ENCODE measurements around the gene IL22.
"Not testable (repeated sequence)": the region's sequence is repeated elsewhere in the genome, so short reads cannot be mapped to it uniquely, and the experiment has no call there.

Gene IL22

DNA sequence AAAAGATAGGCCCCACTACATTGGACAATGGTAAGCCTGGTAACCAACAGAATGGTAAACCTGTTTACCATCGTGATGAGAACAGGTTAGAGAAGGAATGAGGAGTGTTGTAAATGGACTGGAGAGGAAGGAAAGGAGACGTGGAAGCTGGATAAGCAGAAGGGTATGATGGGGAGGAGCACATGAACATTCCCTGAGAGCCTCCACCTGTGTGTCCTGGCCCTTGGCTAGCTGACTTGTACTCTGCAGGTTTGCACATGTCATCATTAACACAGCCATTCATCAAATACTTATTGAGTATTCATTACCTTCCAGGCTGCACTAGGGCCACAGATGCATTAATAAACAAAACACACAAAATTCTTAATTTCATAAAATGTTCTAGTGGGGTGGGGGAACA is 23.4 kb downstream of the IL22 start:
- no peak for DNase-seq (ENCODE audit: low read depth)

DNA sequence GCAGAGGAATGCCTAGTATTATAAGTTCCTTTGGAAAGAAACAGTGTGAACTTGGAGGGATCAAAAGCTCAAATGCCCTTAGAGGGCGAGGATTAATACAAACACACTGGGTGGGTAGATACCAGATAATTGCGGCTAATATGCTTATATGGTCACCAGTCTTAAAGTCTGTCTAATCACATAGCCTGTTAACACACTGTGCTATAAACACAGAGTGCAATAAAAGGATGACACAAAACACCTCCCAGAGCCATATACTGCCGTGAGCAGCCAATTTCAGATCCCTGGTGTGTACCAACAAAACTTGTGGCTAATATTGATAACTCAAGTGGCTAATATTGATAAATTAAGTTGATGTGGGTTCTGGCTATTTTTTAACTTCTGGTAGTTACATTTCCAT is 26.0 kb downstream of the IL22 start:
- no peak for DNase-seq (ENCODE audit: low read depth)

DNA sequence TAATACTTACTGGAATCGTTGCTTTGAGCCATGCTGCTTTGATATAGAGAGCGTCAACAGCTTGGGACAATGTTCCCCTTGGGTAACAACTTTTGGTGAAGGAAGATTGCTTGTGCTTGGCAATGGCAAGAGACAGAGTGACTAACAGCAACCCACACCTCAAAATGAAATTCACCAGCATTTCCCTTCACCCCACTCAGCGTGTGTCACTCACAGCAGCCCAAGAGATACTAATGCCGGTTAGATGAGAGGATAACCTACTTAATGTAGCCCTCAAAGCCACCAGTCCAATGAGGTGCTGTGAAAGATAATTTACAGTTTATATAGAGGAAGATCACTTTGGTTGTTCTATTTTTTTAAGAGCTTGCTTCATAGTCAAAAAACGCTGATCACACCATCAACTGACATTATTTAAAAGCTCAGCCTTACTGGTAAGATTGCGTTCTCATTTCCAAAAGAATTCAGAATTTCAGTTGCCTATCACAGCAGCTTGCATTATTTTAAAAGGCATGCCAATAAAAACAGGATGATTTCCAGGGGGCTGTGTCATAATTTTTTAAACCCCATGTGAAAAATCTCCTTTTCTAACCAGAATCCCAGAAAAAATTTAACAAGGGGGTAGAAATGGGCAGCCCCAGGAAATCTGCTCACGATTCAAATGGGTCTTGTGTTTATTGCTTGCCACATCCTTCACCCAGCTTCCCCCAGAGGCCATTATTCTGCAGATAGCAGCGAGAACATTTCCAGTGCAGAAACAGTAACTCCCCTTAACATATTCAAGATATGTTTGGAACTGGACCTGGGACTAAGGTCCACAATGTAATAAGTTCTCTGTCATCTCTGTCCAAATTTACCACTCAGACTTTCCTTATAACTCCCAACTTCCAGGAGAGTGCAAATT is 27.6 kb downstream of the IL22 start, which contains the start of gene IL26:
Gene IL26, minus strand, starts transcription at position 235 of the 901 bp plus-strand sequence. Its CDS starts 54 bp downstream, at position 181.
- no peak for DNase-seq (ENCODE audit: low read depth)

GRCh38 chr12:68224613-68225285 is 28.7 kb downstream of the IL22 start:
- no peak for DNase-seq (ENCODE audit: low read depth)

DNA sequence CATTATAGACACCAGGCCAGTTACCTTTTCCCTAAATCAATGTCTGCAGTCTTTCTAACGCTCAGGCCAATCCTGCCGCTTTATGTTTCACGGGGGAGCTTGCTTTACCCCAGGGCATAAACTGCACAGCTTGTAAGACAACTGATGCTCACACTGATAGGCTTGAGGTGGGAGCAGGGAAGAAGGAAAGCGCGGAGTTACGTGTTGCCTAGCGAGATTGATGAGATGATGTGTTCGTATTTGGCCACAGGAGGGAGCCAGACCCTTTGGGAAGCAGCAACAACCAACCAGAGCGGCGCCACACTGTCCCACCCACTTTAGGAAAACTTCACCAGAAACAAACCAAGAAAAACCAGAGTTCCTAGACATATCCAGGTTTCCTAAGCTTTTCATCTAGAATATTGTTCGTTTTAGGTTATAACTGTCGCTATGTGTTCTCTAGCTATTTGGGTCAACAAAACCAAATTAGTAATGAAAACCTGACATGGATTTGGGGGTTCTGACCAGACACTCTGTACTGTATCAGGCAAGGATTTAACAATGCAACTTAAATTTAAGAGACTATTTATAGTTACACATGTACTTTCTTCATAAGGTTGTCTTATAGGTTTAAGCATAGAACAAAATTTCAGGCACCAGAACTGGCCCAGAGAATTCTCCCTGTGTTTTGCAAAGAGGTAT is 30.2 kb downstream of the IL22 start:
- DNase-seq (ENCODE audit: low read depth), result peak; percentile 76

DNA sequence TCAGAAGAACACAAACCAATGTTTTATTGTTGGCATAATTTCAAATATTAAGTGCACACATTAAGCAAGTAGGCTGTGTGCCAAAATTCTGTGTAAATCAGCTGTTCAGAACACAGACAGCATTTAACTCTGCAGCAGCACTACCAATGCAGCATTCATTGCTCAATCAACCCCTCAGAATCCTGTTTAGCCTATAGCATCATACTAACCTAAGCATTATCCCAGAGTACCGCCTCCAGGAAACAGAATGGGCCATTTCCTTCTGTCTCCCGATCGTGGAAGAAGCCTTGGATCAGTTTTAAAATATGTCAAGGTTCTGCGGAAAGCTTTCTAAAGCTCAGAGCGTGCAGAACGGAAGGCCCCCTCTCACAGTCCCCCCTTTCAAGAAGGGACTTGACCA is 31.1 kb downstream of the IL22 start:
- no peak for DNase-seq (ENCODE audit: low read depth)

GRCh38 chr12:68221497-68221896 is 31.9 kb downstream of the IL22 start:
- no peak for DNase-seq (ENCODE audit: low read depth)

DNA sequence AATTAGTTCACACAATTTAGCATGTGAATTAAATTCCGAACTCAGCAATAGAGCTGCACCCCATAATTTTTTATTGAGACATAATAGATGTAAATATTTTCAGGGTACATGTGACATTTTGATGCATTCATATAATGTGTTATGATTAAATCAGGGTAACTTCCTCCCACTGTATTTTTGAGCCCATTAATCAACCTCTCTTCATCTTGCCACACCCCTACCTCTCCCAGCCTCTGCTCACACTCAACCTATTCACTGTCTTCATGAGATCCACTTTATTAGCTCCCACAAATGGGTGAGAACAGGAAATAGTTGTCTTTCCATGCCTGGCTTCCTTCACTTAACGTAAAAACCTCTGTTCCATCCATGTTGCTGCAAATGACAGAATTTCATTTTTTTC is 42.5 kb downstream of the IL22 start:
- no peak for DNase-seq (ENCODE audit: low read depth)

- DNase-seq (ENCODE audit: low read depth), result not testable (repeated sequence)
Observed at GRCh38 chr12:68209048-68209728, 44.2 kb downstream of the IL22 start.

GRCh38 chr12:68207276-68207675 is 46.1 kb downstream of the IL22 start:
- no peak for DNase-seq (ENCODE audit: low read depth)

GRCh38 chr12:68206446-68206845 is 47.0 kb downstream of the IL22 start:
- no peak for DNase-seq (ENCODE audit: low read depth)

GRCh38 chr12:68203460-68203875 is 49.9 kb downstream of the IL22 start:
- DNase-seq (ENCODE audit: low read depth), result no peak

- DNase-seq (ENCODE audit: low read depth), result no peak
Observed at GRCh38 chr12:68200854-68201253, 52.5 kb downstream of the IL22 start.

DNA sequence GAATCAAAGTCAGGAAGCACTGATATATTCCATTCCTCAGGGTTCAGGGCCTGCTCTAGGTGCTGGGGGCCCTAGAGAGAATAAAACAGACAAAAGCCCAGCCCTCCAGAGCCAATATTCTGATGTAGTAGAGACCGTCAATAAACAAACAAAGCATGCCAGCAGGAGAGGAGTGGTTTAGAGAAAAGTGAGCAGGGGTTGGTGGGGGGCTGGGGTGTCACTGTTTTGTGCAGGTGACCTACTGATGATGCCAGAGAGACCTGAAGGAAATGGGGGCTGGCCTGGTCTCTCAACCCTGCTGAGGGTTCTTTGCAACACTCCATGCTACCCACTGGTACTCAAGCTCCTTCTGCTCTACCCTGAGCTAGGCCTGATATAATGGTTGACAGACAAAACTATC is 54.3 kb downstream of the IL22 start:
- no peak for DNase-seq (ENCODE audit: low read depth)

DNA sequence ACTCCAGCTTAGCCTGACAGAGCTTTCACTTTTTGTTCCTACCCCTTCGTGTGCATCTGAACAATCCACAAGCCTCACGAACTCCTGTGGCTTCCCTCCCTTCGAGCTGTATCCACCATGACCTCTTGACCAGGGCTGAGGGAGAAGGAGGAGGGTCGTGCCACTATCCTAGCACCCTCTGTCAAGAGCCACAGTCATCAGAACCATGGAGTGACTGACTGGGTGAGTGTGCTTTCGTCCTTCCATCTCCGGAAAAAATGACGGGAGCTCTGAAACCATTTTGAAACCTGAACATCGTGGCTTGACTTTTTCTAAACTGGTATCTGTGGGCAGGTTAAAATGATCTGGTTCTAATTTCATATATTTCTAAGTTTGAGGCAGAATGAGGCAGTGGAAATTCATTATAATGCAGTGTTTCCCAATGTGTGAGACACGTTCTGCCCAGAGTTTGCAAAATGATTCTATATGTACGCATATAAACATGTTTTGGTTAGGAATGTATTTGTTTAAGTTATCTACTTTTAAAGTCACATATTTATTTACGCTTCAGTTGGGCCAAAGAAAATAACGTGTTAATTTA is 54.8 kb downstream of the IL22 start:
- no peak for DNase-seq (ENCODE audit: low read depth)

Measured in HS-27A (cell line).